Mucosa of gallbladder (tissue), 1 donor: ENCODE measurements around the gene PRAMEF5. TPM values are rescaled to one million over a fixed set of nuclear protein-coding genes. Genes with fewer than 3 reads are reported as not detected.
"Not testable (repeated sequence)": the region's sequence is repeated elsewhere in the genome, so short reads cannot be mapped to it uniquely, and the experiment has no call there.

Source experiments
- DNase-seq: peaks from one replicate; pipeline ENCODE4 v3.0.0-alpha.2; 2020; ENCODE audit warnings: low spot score
- total RNA-seq: library from RNA; stranded (reverse); gene quantifications from one replicate; pipeline ENCODE4 v1.2.1, GENCODE V29; 2021
- donor health status: DM: no; HTN: no; CAD: no.

Gene PRAMEF5
- total RNA-seq, 1 donor from 2014 or later, result not detected

DNA sequence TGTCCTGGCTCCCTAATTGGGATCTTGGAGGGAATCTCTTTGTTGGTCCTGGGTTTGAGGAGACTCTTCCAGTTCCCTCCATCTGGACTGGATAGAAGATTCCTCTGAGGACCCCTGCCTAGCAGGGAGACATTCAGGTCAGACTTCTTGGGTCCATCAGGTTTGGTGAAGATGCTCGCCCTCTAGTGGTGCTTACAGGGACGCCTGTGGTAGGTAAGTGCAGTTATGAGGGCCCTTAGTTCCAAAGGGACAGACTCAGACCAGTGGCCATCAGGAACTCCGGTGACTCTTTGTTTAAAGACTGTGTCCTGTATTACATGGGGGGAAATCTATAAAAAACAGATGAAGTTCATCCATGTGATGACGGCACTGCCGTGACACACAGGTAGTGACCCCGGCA is 23.0 kb downstream of the PRAMEF5 start:
- DNase-seq, result not testable (repeated sequence)

DNA sequence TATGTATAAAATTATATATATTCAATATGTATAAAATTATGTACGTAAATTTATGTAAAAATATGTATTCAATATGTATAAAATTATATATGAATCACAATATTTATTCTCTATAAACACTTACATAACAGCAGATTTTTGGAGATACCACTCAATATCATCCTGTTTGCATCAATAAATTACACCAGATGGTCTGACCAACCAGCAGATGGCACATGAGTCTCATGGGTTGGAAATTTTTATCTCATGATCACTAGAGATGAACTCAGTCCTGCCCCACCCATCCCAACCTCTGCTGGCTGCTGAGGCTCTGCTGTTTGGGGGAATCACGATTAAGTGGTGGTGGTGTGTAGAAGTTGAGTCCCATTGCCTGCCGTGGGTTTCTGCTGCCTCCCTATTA is 25.6 kb downstream of the PRAMEF5 start:
- not testable (repeated sequence) for DNase-seq

DNA sequence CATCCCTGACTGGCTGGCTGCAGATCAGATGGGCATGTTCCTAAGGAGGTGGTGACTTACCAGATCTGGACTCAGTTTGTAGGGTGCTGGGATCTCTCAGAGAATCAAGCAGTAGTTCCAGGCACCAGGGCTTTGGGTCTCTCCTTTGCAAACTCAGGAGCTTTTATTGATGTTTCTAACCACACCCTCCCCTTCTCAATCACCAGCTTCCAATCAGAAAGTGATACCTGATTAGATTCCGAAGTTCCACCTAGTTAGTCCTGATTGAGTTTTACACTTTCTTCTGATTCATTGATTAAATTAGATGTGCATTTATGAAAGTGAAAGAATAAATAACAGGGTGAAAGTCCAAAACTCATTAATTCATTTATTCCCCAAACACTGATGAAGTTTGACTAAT is 31.0 kb downstream of the PRAMEF5 start, which contains the start of gene PRAMEF8:
PRAMEF8 (minus strand) TSS at position 101 of the 400 bp plus-strand sequence. CDS start 1,046 bp downstream, outside the sequence.
- DNase-seq, result not testable (repeated sequence)

DNA sequence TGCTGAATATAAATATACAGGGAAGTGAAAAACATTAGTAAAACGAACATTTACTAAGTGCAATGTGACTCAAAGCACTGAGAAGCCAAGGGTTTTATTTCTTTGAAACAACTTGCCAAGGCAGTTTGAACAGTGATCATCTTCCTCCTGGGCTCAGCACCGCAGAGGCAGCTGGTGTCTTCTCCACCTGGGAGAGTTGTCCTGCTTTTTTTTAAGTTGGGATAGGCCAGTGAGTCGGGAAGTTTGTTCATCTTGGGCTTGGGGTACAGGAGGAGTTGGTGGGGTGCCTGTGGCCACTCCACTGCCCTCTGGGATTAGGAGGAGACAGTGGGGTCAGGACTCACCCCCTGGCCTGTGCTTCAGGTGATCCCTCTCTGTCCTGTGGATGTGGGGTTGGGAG is 35.0 kb downstream of the PRAMEF5 start:
- DNase-seq, result not testable (repeated sequence)

DNA sequence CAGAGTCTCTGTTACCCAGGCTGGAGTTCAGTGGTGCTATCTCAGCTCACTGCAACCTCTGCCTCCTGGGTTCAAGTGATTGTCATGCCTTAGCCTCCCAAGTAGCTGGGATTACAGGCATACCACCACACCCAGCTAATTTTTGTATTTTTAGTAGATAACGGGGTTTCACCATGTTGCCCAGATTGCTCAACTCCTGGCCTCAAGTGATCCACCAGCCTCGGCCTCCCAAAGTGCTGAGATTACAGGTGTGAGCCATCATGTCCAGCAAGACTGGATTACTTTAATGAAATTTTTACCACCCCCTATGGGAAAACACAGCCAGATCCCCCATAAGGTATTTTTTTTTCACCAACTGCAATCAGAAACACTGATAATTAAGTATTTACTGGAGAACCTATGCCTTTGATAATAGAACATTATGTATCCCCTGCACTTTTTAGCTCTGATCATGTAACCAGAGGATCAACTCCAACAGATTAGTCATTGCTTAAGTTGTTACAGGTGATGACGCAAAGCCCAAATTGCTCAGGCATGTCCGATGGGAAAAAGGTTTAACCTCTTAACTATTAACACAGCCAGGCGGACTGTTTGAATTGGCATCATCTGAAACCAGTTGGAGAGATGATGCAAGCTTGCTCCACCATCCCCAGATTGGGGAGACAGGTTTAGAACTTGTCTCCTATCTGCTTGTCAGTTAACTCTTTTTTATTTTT is 43.4 kb downstream of the PRAMEF5 start:
- not testable (repeated sequence) for DNase-seq

DNA sequence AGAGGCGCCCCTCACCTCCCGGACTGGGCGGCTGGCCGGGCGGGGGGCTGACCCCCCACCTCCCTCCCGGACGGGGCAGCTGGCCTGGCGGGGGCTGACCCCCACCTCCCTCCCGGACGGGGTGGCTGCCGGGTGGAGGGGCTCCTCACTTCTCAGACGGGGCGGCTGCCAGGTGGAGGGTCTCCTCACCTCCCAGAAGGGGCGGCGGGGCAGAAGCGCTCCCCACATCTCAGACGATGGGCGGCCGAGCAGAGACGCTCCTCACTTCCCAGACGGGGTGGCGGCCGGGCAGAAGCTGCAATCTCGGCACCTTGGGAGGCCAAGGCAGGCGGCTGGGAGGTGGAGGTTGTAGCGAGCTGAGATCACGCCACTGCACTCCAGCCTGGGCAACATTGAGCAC is 44.7 kb downstream of the PRAMEF5 start:
- DNase-seq, result not testable (repeated sequence)

DNA sequence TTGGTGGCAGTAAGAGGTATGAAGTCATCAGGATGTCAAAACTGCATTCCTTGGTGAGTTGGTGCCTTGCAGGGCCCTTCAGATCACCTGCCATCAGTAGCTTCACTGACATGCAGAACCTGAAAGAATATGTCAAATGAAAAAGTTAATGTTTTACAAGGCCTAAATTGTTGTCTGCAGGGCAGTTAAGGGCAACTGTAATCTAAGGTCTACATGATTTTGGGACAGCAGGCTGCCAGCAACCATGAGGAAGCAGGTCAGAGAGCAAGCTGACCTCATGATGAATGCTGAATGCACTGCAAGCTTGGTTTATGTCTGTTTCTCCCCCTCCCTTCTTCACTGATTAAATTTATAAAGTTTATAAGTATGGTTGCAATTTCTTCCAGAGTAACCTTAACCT is 48.2 kb downstream of the PRAMEF5 start:
- DNase-seq, result not testable (repeated sequence)

DNA sequence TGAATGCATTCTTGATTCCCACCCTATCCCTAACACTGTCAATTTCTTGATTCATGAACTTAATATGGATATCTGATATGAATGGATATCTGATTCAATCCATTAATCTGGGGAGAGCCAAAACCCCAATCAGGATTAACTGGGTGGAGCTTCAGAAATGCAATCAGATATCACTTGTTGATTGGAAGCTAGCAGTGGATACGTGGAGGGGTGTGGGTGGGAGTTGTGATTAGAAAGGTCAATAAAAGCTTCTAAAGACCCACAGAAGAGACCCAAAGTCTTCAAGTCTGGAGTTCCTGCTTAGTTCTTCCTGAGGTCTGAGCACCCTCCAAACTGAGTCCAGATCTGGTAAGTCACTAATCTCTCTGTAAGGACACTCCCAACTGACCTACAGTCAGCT is 49.2 kb downstream of the PRAMEF5 start, which contains the start of gene PRAMEF33:
PRAMEF33 (plus strand) TSS at position 301 of the 400 bp plus-strand sequence. CDS start 2,416 bp downstream, outside the sequence.
- not testable (repeated sequence) for DNase-seq

Other genes with a start within 250 kb of the PRAMEF5 start
- gene PRAMEF27, start 197.6 kb upstream of the PRAMEF5 start, total RNA-seq, result not detected
- gene HNRNPCL3, start 193.4 kb upstream of the PRAMEF5 start, total RNA-seq, result not detected
- gene PRAMEF25, start 183.4 kb upstream of the PRAMEF5 start, total RNA-seq, result not detected
- not detected for gene HNRNPCL2, start 137.3 kb upstream of the PRAMEF5 start, total RNA-seq
- not detected for gene PRAMEF26, start 98.2 kb upstream of the PRAMEF5 start, total RNA-seq
- gene HNRNPCL4, start 88.6 kb upstream of the PRAMEF5 start, total RNA-seq, result not detected
- gene PRAMEF9, start 82.3 kb upstream of the PRAMEF5 start, total RNA-seq, result not detected
- gene PRAMEF13, start 52.8 kb upstream of the PRAMEF5 start, total RNA-seq, result not detected
- not detected for gene PRAMEF18, start 28.0 kb upstream of the PRAMEF5 start, total RNA-seq
- not detected for gene PRAMEF8, start 30.9 kb downstream of the PRAMEF5 start, total RNA-seq
- gene PRAMEF33, start 49.3 kb downstream of the PRAMEF5 start, total RNA-seq, result not detected
- not detected for gene PRAMEF15, start 61.4 kb downstream of the PRAMEF5 start, total RNA-seq
- gene PRAMEF14, start 92.9 kb downstream of the PRAMEF5 start, total RNA-seq, result not detected
- gene PRAMEF19, start 117.7 kb downstream of the PRAMEF5 start, total RNA-seq, result not detected
- not detected for gene PRAMEF17, start 135.4 kb downstream of the PRAMEF5 start, total RNA-seq
- gene PRAMEF20, start 156.3 kb downstream of the PRAMEF5 start, total RNA-seq, result not detected